H9 (cell line): Measurements from ENCODE around the gene SLC25A11. TPM values are rescaled to one million over a fixed set of nuclear protein-coding genes. Genes with fewer than 3 reads are reported as not detected.
A peak's percentile ranks its signal among the peaks of the same experiment; 100 is the strongest.

ENCODE experiments used
- DNase-seq: peaks from one replicate; pipeline ENCODE4 v3.0.0-alpha.2; 2017
- H2AFZ ChIP-seq: one replicate; pipeline ENCODE4 v1.6.1; 2013; ENCODE audit warnings: mild to moderate bottlenecking, low read length, control low read depth, moderate library complexity
- H2AK5ac ChIP-seq: 2 replicates; pipeline ENCODE4 v1.6.1; 2013; ENCODE audit warnings: low read length, control low read depth, mixed read lengths; ENCODE audit not compliant: insufficient read length
- H2BK120ac ChIP-seq: one replicate; pipeline ENCODE4 v1.6.1; 2013; ENCODE audit warnings: low read depth, mild to moderate bottlenecking, low read length, control low read depth, inconsistent platforms; ENCODE audit not compliant: poor library complexity, severe bottlenecking
- H2BK12ac ChIP-seq: 2 replicates; pipeline ENCODE4 v1.6.1; 2013; ENCODE audit warnings: low read length, control low read depth, mixed read lengths, low read depth; ENCODE audit not compliant: insufficient read length
- H2BK15ac ChIP-seq: 2 replicates; pipeline ENCODE4 v1.6.1; 2013; ENCODE audit warnings: low read depth, low read length, control low read depth
- H2BK20ac ChIP-seq: one replicate; pipeline ENCODE4 v1.6.1; 2013; ENCODE audit warnings: low read depth, mild to moderate bottlenecking, low read length, control low read depth, inconsistent platforms; ENCODE audit not compliant: poor library complexity, severe bottlenecking
- H2BK5ac ChIP-seq: 2 replicates; pipeline ENCODE4 v1.6.1; 2013; ENCODE audit warnings: low read length, control low read depth, mixed read lengths; ENCODE audit not compliant: insufficient read length
- H3K14ac ChIP-seq: 2 replicates; pipeline ENCODE4 v1.6.1; 2013; ENCODE audit warnings: low read length, control low read depth; ENCODE audit not compliant: insufficient read depth
- H3K18ac ChIP-seq: 2 replicates; pipeline ENCODE4 v1.6.1; 2013; ENCODE audit warnings: low read depth, mild to moderate bottlenecking, mixed read lengths, low read length, control low read depth; ENCODE audit not compliant: insufficient read length
- H3K23ac ChIP-seq: 2 replicates; pipeline ENCODE4 v1.6.1; 2013; ENCODE audit warnings: low read length, control low read depth, mixed read lengths, low read depth; ENCODE audit not compliant: insufficient read length
- H3K23me2 ChIP-seq: 2 replicates; pipeline ENCODE4 v1.6.1; 2013; ENCODE audit warnings: low read depth, mild to moderate bottlenecking, mixed read lengths, low read length, control low read depth; ENCODE audit not compliant: insufficient read length, poor library complexity, severe bottlenecking
- H3K27ac ChIP-seq: 2 replicates; pipeline ENCODE4 v1.5.1; 2013; ENCODE audit warnings: low read length, control low read depth, mixed read lengths, low read depth; ENCODE audit not compliant: insufficient read length
- H3K27me3 ChIP-seq: 2 replicates; pipeline ENCODE4 v1.6.1; 2013; ENCODE audit warnings: low read length, control low read depth, inconsistent platforms; ENCODE audit not compliant: insufficient read depth
- H3K4ac ChIP-seq: 2 replicates; pipeline ENCODE4 v1.6.1; 2013; ENCODE audit warnings: low read depth, mild to moderate bottlenecking, control low read depth, inconsistent platforms, low read length, moderate library complexity
- H3K4me1 ChIP-seq: 2 replicates; pipeline ENCODE4 v1.6.1; 2013; ENCODE audit warnings: low read length, control low read depth, inconsistent platforms; ENCODE audit not compliant: insufficient read depth
- H3K4me2 ChIP-seq: 2 replicates; pipeline ENCODE4 v1.6.1; 2013; ENCODE audit warnings: low read length, control low read depth, mixed read lengths; ENCODE audit not compliant: insufficient read length, insufficient read depth
- H3K56ac ChIP-seq: 2 replicates; pipeline ENCODE4 v1.6.1; 2013; ENCODE audit warnings: low read depth, mild to moderate bottlenecking, mixed read lengths, low read length, control low read depth; ENCODE audit not compliant: insufficient read length
- H3K79me1 ChIP-seq: 2 replicates; pipeline ENCODE4 v1.6.1; 2013; ENCODE audit warnings: low read depth, mild to moderate bottlenecking, moderate library complexity, low read length, control low read depth, inconsistent platforms; ENCODE audit not compliant: insufficient read depth, poor library complexity, severe bottlenecking
- H3K79me2 ChIP-seq: 2 replicates; pipeline ENCODE4 v1.6.1; 2013; ENCODE audit warnings: low read length, control low read depth, inconsistent platforms; ENCODE audit not compliant: insufficient read depth
- H3K9ac ChIP-seq: 2 replicates; pipeline ENCODE4 v1.6.1; 2013; ENCODE audit warnings: low read length, control low read depth, mixed read lengths; ENCODE audit not compliant: insufficient read length; ENCODE audit errors: extremely low read depth
- H3K9me3 ChIP-seq: one replicate; pipeline ENCODE4 v1.6.1; 2013; ENCODE audit warnings: low read depth, low read length, inconsistent platforms; ENCODE audit not compliant: control insufficient read depth
- H3T11ph ChIP-seq: one replicate; pipeline ENCODE4 v1.6.1; 2013; ENCODE audit warnings: mild to moderate bottlenecking, low read length, control low read depth, inconsistent platforms
- H4K20me1 ChIP-seq: one replicate; pipeline ENCODE4 v1.6.1; 2013; ENCODE audit not compliant: control insufficient read depth, insufficient read length, insufficient read depth
- H4K5ac ChIP-seq: 2 replicates; pipeline ENCODE4 v1.6.1; 2013; ENCODE audit warnings: low read depth, mild to moderate bottlenecking, mixed read lengths, low read length, control low read depth; ENCODE audit not compliant: insufficient read length
- H4K8ac ChIP-seq: replicated peaks from 2 replicates; pipeline ENCODE4 v1.6.1; 2013; ENCODE audit warnings: low read length, control low read depth, mixed read lengths, low read depth; ENCODE audit not compliant: insufficient read length
- H4K91ac ChIP-seq: 2 replicates; pipeline ENCODE4 v1.6.1; 2013; ENCODE audit warnings: low read depth, mild to moderate bottlenecking, moderate library complexity, mixed read lengths, low read length, control low read depth; ENCODE audit not compliant: insufficient read length
- H3K27ac Mint-ChIP-seq, 3 experiments: 2 replicates in 2 of 3; 3 replicates in 1 of 3; pipeline ENCODE4 v1.8.0; 2020 to 2021; ENCODE audit warnings: mixed read lengths in 3 of 3, mild to moderate bottlenecking in 1 of 3, moderate library complexity in 1 of 3
- H3K27me3 Mint-ChIP-seq: 2 replicates; pipeline ENCODE4 v1.8.0; 2021; ENCODE audit warnings: low read depth, mild to moderate bottlenecking, moderate library complexity, mixed read lengths
- H3K36me3 Mint-ChIP-seq, 3 experiments: 2 replicates in 2 of 3; 3 replicates in 1 of 3; pipeline ENCODE4 v1.8.0; 2020 to 2021; ENCODE audit warnings: low read depth in 3 of 3, mixed read lengths in 3 of 3; ENCODE audit not compliant: insufficient read depth in 1 of 3
- H3K4me1 Mint-ChIP-seq, 2 experiments: 2 replicates each; pipeline ENCODE4 v1.8.0; 2020; ENCODE audit warnings: mixed read lengths in 2 of 2
- H3K4me3 Mint-ChIP-seq, 2 experiments: 2 replicates in 1 of 2; 3 replicates in 1 of 2; pipeline ENCODE4 v1.8.0; 2020 to 2021; ENCODE audit warnings: mild to moderate bottlenecking in 2 of 2, mixed read lengths in 2 of 2, moderate library complexity in 1 of 2
- H3K9me3 Mint-ChIP-seq, 2 experiments: 2 replicates in 1 of 2; 3 replicates in 1 of 2; pipeline ENCODE4 v1.8.0; 2020; ENCODE audit warnings: mild to moderate bottlenecking in 2 of 2, mixed read lengths in 2 of 2, moderate library complexity in 1 of 2
- CTCF ChIP-seq: fragments of 200-600 bp; sonication (generic); conservative IDR thresholded peaks from 3 replicates; pipeline ENCODE4 v1.8.0; 2021; ENCODE audit warnings: antibody characterized with exemption, mild to moderate bottlenecking
- WGBS: extraction: QIAGEN DNeasy Blood & Tissue Kit; methylation state at CpG from one replicate; pipeline ENCODE4 v1.1.7; 2013; ENCODE audit warnings: missing lambda C conversion rate, low lambda C conversion rate, mixed read lengths; ENCODE audit not compliant: insufficient read length; ENCODE audit errors: extremely low coverage; 5-methylcytosine and 5-hydroxymethylcytosine counted together
- total RNA-seq: library from RNA; stranded (reverse); gene quantifications from 2 replicates; pipeline ENCODE4 v1.2.1, GENCODE V29; 2021

Gene SLC25A11
- total RNA-seq, 1 experiment from 2014 or later: 74.9 TPM

- peaks cover 35 to 38% of the 10 kb centered on the region in 2 experiments for H3K4me1 Mint-ChIP-seq
- H3K79me2 ChIP-seq: peaks cover 13% of the 10 kb centered on the region; the same call in 1 of the 2 replicates
- H2AK5ac ChIP-seq: no peak overlapping the region
- no peak overlapping the region; the same call in 1 of the 2 replicates for H3K4ac ChIP-seq
- H2BK120ac ChIP-seq: no peak overlapping the region
- H3K23me2 ChIP-seq: peaks cover 23% of the 10 kb centered on the region
- peaks cover 32 to 60% (median 51%) of the 10 kb centered on the region in 3 experiments for H3K36me3 Mint-ChIP-seq
- H2BK12ac ChIP-seq: no peak overlapping the region
- peaks cover 4% of the 10 kb centered on the region for H3K79me1 ChIP-seq
- peak overlapping the region; percentile 95 to 100 for H3K4me3 Mint-ChIP-seq
- no peak overlapping the region for H3K23ac ChIP-seq
- H4K20me1 ChIP-seq: no peaks in the 10 kb centered on the region
- no peak overlapping the region for H2AFZ ChIP-seq
- no peak overlapping the region for H3T11ph ChIP-seq
- no peak for DNase-seq
- no peak overlapping the region for H4K5ac ChIP-seq
- H3K27ac ChIP-seq: peak overlapping the region; percentile 17
- H3K9me3 ChIP-seq: no peaks in the 10 kb centered on the region
- H3K56ac ChIP-seq: no peak overlapping the region
- H4K8ac ChIP-seq: no peak overlapping the region
- no CpG with 5 or more reads among the region's 16 CpGs for WGBS
- H2BK20ac ChIP-seq: no peak overlapping the region
- no peak overlapping the region for H4K91ac ChIP-seq
- peaks cover 0 to 2% of the 10 kb centered on the region in 2 experiments; a peak in 2 of 5 replicates for H3K9me3 Mint-ChIP-seq
- H2BK15ac ChIP-seq: no peak overlapping the region
- no peak overlapping the region for H3K14ac ChIP-seq
- no peaks in the 10 kb centered on the region for H3K27me3 ChIP-seq
- peak overlapping the region; percentile 53 for H3K9ac ChIP-seq
- peaks cover 4% of the 10 kb centered on the region; the same call in 1 of the 2 replicates for H3K4me1 ChIP-seq
- peak overlapping the region; percentile 30 for H3K18ac ChIP-seq
- peaks cover 6% of the 10 kb centered on the region for H3K27me3 Mint-ChIP-seq
- peak overlapping the region; percentile 72 for H3K4me2 ChIP-seq
- H3K27ac Mint-ChIP-seq: peak overlapping the region; percentile 78 to 93 (median 92)
- TF ChIP-seq CTCF: no peak
- H2BK5ac ChIP-seq: no peak overlapping the region
Observed at GRCh38 chr17:4946312-4946976, 6.6 kb upstream of the SLC25A11 start.
